ENCODE results near the gene FLOT2.

DNA sequence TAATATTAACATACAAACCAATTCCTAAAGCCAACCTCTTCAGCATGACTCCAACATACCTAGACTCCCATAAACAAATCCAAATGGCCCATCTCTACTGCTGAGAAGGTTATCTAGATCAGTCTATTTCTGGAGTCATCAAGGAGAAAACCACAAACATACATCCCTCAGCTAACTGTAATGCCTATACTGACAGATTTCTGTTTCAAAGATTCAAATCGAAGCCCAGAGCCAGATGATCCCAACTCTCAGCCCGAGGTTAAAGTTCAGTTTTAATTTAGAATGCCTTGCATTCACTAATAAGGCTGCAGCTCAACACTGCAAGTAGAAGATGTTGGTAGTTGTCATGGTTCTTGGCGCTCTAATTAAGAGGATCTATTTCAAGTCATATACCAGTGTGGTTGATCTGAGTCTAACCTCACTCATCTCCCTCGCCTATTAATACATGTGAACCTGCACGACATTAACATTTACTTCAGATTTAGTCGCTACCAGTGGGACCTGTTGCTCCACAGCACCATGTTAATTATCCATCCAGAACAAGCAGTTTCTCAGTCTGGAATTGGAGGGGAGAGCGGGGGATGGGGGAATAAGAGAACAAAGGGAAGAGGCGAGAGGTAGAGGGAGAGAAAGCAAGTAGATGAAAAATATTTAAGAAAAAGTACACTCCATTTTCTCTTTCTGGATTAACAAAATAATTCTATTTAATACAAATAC is 38.4 kb upstream of the FLOT2 start:
- TF ChIP-seq, protein P1, sequence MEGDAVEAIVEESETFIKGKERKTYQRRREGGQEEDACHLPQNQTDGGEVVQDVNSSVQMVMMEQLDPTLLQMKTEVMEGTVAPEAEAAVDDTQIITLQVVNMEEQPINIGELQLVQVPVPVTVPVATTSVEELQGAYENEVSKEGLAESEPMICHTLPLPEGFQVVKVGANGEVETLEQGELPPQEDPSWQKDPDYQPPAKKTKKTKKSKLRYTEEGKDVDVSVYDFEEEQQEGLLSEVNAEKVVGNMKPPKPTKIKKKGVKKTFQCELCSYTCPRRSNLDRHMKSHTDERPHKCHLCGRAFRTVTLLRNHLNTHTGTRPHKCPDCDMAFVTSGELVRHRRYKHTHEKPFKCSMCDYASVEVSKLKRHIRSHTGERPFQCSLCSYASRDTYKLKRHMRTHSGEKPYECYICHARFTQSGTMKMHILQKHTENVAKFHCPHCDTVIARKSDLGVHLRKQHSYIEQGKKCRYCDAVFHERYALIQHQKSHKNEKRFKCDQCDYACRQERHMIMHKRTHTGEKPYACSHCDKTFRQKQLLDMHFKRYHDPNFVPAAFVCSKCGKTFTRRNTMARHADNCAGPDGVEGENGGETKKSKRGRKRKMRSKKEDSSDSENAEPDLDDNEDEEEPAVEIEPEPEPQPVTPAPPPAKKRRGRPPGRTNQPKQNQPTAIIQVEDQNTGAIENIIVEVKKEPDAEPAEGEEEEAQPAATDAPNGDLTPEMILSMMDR (IDR thresholded peaks at IDR 0.05): no peak
- no peak for TF ChIP-seq EZH2 (IDR thresholded peaks at IDR 0.05; ENCODE audit: borderline replicate concordance, insufficient read depth, low read depth, low read length, poor library complexity, severe bottlenecking)

Data from B cell (primary cell).